Retinal pigment epithelial cell (primary cell): Measurements from ENCODE around the gene FARSA.

Experiments used
- DNase-seq: peaks from one replicate; pipeline ENCODE4 v3.0.0-alpha.2; 2010; ENCODE audit warnings: low read depth
- H3K4me3 ChIP-seq: 2 replicates; pipeline ENCODE4 v1.5.1; 2011; ENCODE audit warnings: mild to moderate bottlenecking, low read length, control low read depth, moderate library complexity
- CTCF ChIP-seq: conservative IDR thresholded peaks from 2 replicates; pipeline ENCODE4 v1.5.1; 2011; ENCODE audit warnings: low read depth, low read length, control low read depth, inconsistent platforms

The FARSA gene

GRCh38 chr19:12884926-12885748, 48.4 kb downstream of the FARSA start:
- DNase-seq: no peak
- H3K4me3 ChIP-seq: peak overlapping the region; percentile 26

GRCh38 chr19:12884627-12884925, 48.9 kb downstream of the FARSA start:
- H3K4me3 ChIP-seq: no peak overlapping the region
- no peak for TF ChIP-seq CTCF
- DNase-seq: no peak

More at GRCh38 chr19:12884926-12885748, 48.4 kb downstream of the FARSA start:
- peak; percentile 63 for TF ChIP-seq CTCF

GRCh38 chr19:12884202-12884601, 49.3 kb downstream of the FARSA start:
- no peak overlapping the region for H3K4me3 ChIP-seq
- TF ChIP-seq CTCF: no peak
- DNase-seq: no peak

GRCh38 chr19:12882589-12882988, 50.9 kb downstream of the FARSA start:
- DNase-seq: no peak
- TF ChIP-seq CTCF: no peak
- H3K4me3 ChIP-seq: no peak overlapping the region

GRCh38 chr19:12881172-12881808, 52.2 kb downstream of the FARSA start, which contains the start of gene DNASE2:
TSS of gene DNASE2 (minus strand) at chr19:12881449. CDS start at chr19:12881375, 74 bp downstream.
- DNase-seq: peak; percentile 79
- H3K4me3 ChIP-seq: peak within 1 kb of the TSS; percentile 80
- no peak for TF ChIP-seq CTCF

- H3K4me3 ChIP-seq: peak overlapping the region; percentile 80
- DNase-seq: no peak
- no peak for TF ChIP-seq CTCF
Observed at GRCh38 chr19:12880551-12881171, 52.9 kb downstream of the FARSA start.
